ENCODE data around the gene TMTC2.

Gene TMTC2

DNA sequence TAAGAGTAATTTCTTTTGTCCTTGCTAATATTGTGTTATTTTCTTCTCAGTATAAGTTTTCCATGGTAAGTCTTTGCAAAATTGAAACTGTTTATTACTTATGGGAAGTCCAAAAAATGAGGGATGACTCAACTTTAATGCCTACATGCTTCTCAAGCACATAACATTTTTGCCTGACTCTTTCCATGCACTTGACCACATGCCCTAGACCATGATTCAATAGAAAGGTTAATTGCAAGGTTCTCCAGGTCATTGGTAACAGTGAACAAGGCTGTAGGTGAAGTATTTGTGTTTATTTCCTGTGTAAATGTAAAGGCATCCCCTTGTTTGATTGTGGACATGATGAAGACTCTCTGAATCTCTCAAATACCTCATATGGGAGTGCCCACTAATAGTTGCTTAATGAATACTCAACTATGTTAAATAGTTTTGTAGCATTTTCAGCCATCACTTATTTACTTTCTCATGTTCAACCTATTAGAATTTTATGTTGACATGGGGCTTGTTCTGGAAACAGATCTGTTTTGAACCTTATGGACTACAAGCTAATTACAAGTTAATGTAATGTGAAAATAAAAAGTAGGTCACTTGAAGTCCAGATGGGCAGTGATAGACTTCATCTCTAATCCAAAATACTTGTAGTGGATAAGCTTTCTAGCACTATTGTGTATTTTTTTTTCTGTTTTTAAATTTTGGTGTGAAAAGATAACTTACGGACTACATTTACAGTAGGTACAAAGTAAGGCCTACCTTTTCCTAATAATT, 131.7 kb downstream of the TMTC2 start:
- no peaks in the 10 kb centered on the region for H3K36me3 ChIP-seq (ENCODE audit: control insufficient read depth in 4 of 4, insufficient read depth in 4 of 4, low read length in 3 of 4)

DNA sequence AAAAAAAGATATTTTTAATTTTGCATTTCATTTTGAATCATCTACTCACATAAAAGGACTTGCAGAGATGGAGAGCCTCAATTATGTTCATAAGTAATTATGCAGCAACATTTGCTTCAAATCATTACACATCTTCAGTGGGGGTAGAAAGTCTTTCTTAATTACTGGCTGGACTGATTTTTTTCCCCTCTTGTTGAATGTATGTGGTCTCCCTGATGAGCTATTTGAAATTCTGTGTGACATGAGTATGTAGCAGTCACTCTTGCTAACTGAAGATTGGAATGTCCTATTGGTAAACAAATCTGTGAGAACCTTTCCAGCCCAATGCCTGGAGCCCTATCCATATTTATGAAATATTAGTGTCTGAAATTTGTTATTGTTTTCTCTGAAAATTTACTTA, 139.8 kb downstream of the TMTC2 start:
- Histone ChIP-seq H3K27me3 (replicated peaks in 2 of 5; ENCODE audit: control insufficient read depth in 4 of 5, insufficient read depth in 5 of 5, low read length in 4 of 5) (no peaks in the 10 kb centered on the region), H3K4me1 (ENCODE audit: control extremely low read depth in 1 of 4, control insufficient read depth in 4 of 4, insufficient read depth in 4 of 4, low read length in 3 of 4) (peaks cover 0 to under 1% (median under 1%) of the 10 kb centered on the region in 4 experiments), H3K36me3 (ENCODE audit: control insufficient read depth in 4 of 4, insufficient read depth in 4 of 4, low read length in 3 of 4) (no peaks in the 10 kb centered on the region), H3K4me3 (ENCODE audit: control insufficient read depth in 1 of 7, extremely low read depth in 1 of 7, insufficient read depth in 4 of 7, low read depth in 2 of 7, low read length in 6 of 7) (no peak overlapping the region), H3K9me3 (ENCODE audit: control extremely low read depth in 1 of 5, control insufficient read depth in 4 of 5, insufficient read depth in 2 of 5, low read depth in 1 of 5, low read length in 4 of 5) (no peaks in the 10 kb centered on the region), H3K27ac (ENCODE audit: insufficient read depth in 1 of 2, low read depth in 1 of 2, low read length in 2 of 2, poor library complexity in 1 of 2, severe bottlenecking in 2 of 2) (no peak overlapping the region)
- DNase-seq, result no peak
- POLR2A ChIA-PET, result no interaction called here
- CTCF ChIA-PET, result interaction anchor here (1.2 to 1.3 kb wide), 2 partner anchors 9 to 140 kb away, joined by 3 read pairs; partner anchors contain the start of gene TMTC2

More for the DNA sequence above, 131.7 kb downstream of the TMTC2 start:
- POLR2A ChIA-PET, result no interaction called here
- CTCF ChIA-PET, result interaction anchor here (0.6 kb wide), 1 partner anchor 279 kb away, joined by 3 read pairs; no protein-coding TSS in a partner anchor
- Histone ChIP-seq H3K4me3 (ENCODE audit: control insufficient read depth in 1 of 7, extremely low read depth in 1 of 7, insufficient read depth in 4 of 7, low read depth in 2 of 7, low read length in 6 of 7) (no peak overlapping the region), H3K4me1 (ENCODE audit: control extremely low read depth in 1 of 4, control insufficient read depth in 4 of 4, insufficient read depth in 4 of 4, low read length in 3 of 4) (no peaks in the 10 kb centered on the region), H3K27me3 (replicated peaks in 2 of 5; ENCODE audit: control insufficient read depth in 4 of 5, insufficient read depth in 5 of 5, low read length in 4 of 5) (no peaks in the 10 kb centered on the region), H3K9me3 (ENCODE audit: control extremely low read depth in 1 of 5, control insufficient read depth in 4 of 5, insufficient read depth in 2 of 5, low read depth in 1 of 5, low read length in 4 of 5) (no peaks in the 10 kb centered on the region), H3K27ac (ENCODE audit: insufficient read depth in 1 of 2, low read depth in 1 of 2, low read length in 2 of 2, poor library complexity in 1 of 2, severe bottlenecking in 2 of 2) (no peak overlapping the region)
- no peak for DNase-seq
- WGBS (ENCODE audit: insufficient coverage), result no CpG with 5 or more reads among the region's 1 CpG

DNA sequence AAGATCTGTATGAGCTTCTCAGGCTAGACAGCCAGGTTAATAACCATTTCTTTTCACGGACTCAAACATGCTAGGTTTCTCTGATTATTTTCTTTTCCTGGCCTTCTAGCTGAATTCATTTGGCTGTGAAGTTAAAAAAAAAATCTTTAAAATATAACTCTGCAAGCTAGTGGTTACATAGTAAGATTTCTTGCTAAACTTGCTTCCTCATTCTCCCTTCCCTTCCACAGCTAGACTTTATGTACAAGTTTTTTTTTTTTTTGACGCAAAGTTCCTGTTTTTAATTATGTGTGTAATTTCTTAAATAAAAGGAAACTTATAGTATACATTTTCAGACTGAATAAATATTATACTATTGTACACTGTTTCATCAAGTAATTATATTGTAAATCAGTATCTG, 145.4 kb downstream of the TMTC2 start:
- H3K9me3 ChIP-seq (ENCODE audit: control extremely low read depth in 1 of 5, control insufficient read depth in 4 of 5, insufficient read depth in 2 of 5, low read depth in 1 of 5, low read length in 4 of 5), result no peaks in the 10 kb centered on the region
- no peaks in the 10 kb centered on the region for H3K27me3 ChIP-seq (replicated peaks in 2 of 5; ENCODE audit: control insufficient read depth in 4 of 5, insufficient read depth in 5 of 5, low read length in 4 of 5)
- CTCF ChIA-PET, result no interaction called here
- H3K27ac ChIP-seq (ENCODE audit: insufficient read depth in 1 of 2, low read depth in 1 of 2, low read length in 2 of 2, poor library complexity in 1 of 2, severe bottlenecking in 2 of 2), result no peak overlapping the region
- no peaks in the 10 kb centered on the region for H3K36me3 ChIP-seq (ENCODE audit: control insufficient read depth in 4 of 4, insufficient read depth in 4 of 4, low read length in 3 of 4)
- DNase-seq, result peak; percentile 27 to 79 (median 74)
- WGBS (ENCODE audit: insufficient coverage), result no CpG with 5 or more reads among the region's 2 CpGs
- peak overlapping the region in 1 of 7 experiments; percentile 23 for H3K4me3 ChIP-seq (ENCODE audit: control insufficient read depth in 1 of 7, extremely low read depth in 1 of 7, insufficient read depth in 4 of 7, low read depth in 2 of 7, low read length in 6 of 7)
- POLR2A ChIA-PET, result no interaction called here
- H3K4me1 ChIP-seq (ENCODE audit: control extremely low read depth in 1 of 4, control insufficient read depth in 4 of 4, insufficient read depth in 4 of 4, low read length in 3 of 4), result peaks cover 0 to 10% (median 5%) of the 10 kb centered on the region in 4 experiments

DNA sequence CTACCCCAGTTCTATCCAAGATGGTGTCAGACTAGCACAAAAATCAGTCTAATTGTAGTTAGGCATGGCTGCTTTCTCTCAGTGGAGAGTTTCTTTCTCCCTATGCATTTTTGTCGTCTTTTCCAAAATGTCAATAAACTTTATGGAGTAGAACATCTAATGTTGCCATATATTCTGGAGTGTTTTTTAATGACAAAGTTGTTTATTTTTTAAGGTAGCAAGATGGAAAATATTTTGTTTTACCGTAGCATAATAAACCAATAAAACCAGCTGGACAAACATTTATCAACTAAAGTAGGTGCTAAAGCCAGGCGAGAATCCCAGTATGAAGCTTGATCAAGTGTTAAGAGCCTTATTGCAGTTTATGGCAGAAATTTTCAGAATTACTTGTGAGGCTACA, 146.3 kb downstream of the TMTC2 start:
- no peak overlapping the region for H3K4me3 ChIP-seq (ENCODE audit: control insufficient read depth in 1 of 7, extremely low read depth in 1 of 7, insufficient read depth in 4 of 7, low read depth in 2 of 7, low read length in 6 of 7)
- no peak overlapping the region for H3K27ac ChIP-seq (ENCODE audit: insufficient read depth in 1 of 2, low read depth in 1 of 2, low read length in 2 of 2, poor library complexity in 1 of 2, severe bottlenecking in 2 of 2)
- H3K27me3 ChIP-seq (replicated peaks in 2 of 5; ENCODE audit: control insufficient read depth in 4 of 5, insufficient read depth in 5 of 5, low read length in 4 of 5), result no peaks in the 10 kb centered on the region
- POLR2A ChIA-PET, result no interaction called here
- peaks cover 0 to 10% (median 5%) of the 10 kb centered on the region in 4 experiments for H3K4me1 ChIP-seq (ENCODE audit: control extremely low read depth in 1 of 4, control insufficient read depth in 4 of 4, insufficient read depth in 4 of 4, low read length in 3 of 4)
- no peak for DNase-seq
- H3K36me3 ChIP-seq (ENCODE audit: control insufficient read depth in 4 of 4, insufficient read depth in 4 of 4, low read length in 3 of 4), result no peaks in the 10 kb centered on the region
- CTCF ChIA-PET, result no interaction called here
- no CpG with 5 or more reads among the region's 3 CpGs for WGBS (ENCODE audit: insufficient coverage)
- no peaks in the 10 kb centered on the region for H3K9me3 ChIP-seq (ENCODE audit: control extremely low read depth in 1 of 5, control insufficient read depth in 4 of 5, insufficient read depth in 2 of 5, low read depth in 1 of 5, low read length in 4 of 5)

DNA sequence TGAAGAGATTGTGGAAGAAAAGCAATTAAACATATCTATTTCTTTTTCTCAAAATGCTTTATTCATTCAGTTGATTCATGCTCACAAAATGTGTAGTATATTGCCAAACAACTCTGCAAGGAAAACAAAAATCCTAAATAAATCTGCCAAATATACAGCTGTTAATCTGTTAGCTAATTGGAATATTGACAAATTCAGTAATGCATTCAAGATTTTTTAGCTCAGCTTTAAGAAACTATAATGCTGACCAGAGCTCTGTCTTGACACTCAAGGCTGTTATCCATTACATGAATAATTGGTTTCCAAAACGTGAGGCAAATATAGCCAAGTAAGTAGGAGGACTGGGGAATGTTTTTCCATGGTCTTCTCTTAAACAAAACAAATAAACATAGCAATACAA, 146.8 kb downstream of the TMTC2 start:
- WGBS (ENCODE audit: insufficient coverage), result no CpG with 5 or more reads among the region's 1 CpG

DNA sequence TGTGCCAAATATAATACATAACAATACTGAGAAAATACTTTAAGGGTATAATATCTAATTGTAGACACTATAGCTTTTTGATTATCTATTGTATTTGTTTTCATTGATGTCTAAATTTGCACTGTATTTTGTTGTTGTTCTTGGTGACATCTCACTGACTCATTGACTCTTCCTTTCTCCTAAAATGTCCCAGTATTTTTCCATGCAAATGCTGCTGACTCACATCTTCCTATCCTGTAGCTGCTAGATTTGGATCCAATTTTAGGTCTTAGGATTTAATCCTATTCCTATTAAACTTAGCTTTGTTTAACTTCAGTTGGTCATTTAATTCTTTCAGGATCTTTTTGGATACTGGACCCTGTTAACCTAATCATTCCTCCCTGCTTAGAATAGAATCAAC, 148.5 kb downstream of the TMTC2 start:
- Histone ChIP-seq H3K27me3 (replicated peaks in 2 of 5; ENCODE audit: control insufficient read depth in 4 of 5, insufficient read depth in 5 of 5, low read length in 4 of 5) (no peaks in the 10 kb centered on the region), H3K36me3 (ENCODE audit: control insufficient read depth in 4 of 4, insufficient read depth in 4 of 4, low read length in 3 of 4) (no peaks in the 10 kb centered on the region), H3K27ac (ENCODE audit: insufficient read depth in 1 of 2, low read depth in 1 of 2, low read length in 2 of 2, poor library complexity in 1 of 2, severe bottlenecking in 2 of 2) (no peak overlapping the region), H3K4me1 (ENCODE audit: control extremely low read depth in 1 of 4, control insufficient read depth in 4 of 4, insufficient read depth in 4 of 4, low read length in 3 of 4) (peaks cover 0 to 10% (median 5%) of the 10 kb centered on the region in 4 experiments), H3K9me3 (ENCODE audit: control extremely low read depth in 1 of 5, control insufficient read depth in 4 of 5, insufficient read depth in 2 of 5, low read depth in 1 of 5, low read length in 4 of 5) (no peaks in the 10 kb centered on the region), H3K4me3 (ENCODE audit: control insufficient read depth in 1 of 7, extremely low read depth in 1 of 7, insufficient read depth in 4 of 7, low read depth in 2 of 7, low read length in 6 of 7) (no peak overlapping the region)
- POLR2A ChIA-PET, result no interaction called here
- DNase-seq, result no peak
- CTCF ChIA-PET, result no interaction called here

More for the DNA sequence above, 146.8 kb downstream of the TMTC2 start:
- Histone ChIP-seq H3K4me3 (ENCODE audit: control insufficient read depth in 1 of 7, extremely low read depth in 1 of 7, insufficient read depth in 4 of 7, low read depth in 2 of 7, low read length in 6 of 7) (no peak overlapping the region), H3K27me3 (replicated peaks in 2 of 5; ENCODE audit: control insufficient read depth in 4 of 5, insufficient read depth in 5 of 5, low read length in 4 of 5) (no peaks in the 10 kb centered on the region), H3K4me1 (ENCODE audit: control extremely low read depth in 1 of 4, control insufficient read depth in 4 of 4, insufficient read depth in 4 of 4, low read length in 3 of 4) (peaks cover 0 to 10% (median 5%) of the 10 kb centered on the region in 4 experiments), H3K9me3 (ENCODE audit: control extremely low read depth in 1 of 5, control insufficient read depth in 4 of 5, insufficient read depth in 2 of 5, low read depth in 1 of 5, low read length in 4 of 5) (no peaks in the 10 kb centered on the region), H3K27ac (ENCODE audit: insufficient read depth in 1 of 2, low read depth in 1 of 2, low read length in 2 of 2, poor library complexity in 1 of 2, severe bottlenecking in 2 of 2) (no peak overlapping the region), H3K36me3 (ENCODE audit: control insufficient read depth in 4 of 4, insufficient read depth in 4 of 4, low read length in 3 of 4) (no peaks in the 10 kb centered on the region)
- no peak for DNase-seq
- CTCF ChIA-PET, result no interaction called here
- POLR2A ChIA-PET, result no interaction called here

DNA sequence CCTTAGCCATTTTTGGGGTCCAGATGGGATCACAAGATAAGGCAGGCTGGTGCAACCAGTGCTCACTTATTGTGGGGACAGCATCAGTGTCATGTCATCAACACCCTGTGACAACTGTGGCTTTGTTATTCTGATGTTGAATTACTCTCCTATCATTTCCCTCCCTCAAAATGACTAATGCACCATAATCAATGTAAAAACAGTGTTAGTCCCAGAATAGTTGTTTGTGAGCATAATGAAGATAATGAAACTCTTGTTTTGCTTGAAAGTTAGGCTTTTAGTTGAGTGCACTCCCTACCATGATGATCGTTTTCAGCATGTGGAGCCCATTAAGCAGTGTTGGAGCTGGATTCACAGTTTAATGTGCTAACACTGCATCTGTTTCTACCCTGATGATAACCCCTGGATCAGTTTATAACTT, 151.4 kb downstream of the TMTC2 start:
- Histone ChIP-seq H3K36me3 (ENCODE audit: control insufficient read depth in 4 of 4, insufficient read depth in 4 of 4, low read length in 3 of 4) (no peaks in the 10 kb centered on the region), H3K4me3 (ENCODE audit: control insufficient read depth in 1 of 7, extremely low read depth in 1 of 7, insufficient read depth in 4 of 7, low read depth in 2 of 7, low read length in 6 of 7) (no peak overlapping the region), H3K27ac (ENCODE audit: insufficient read depth in 1 of 2, low read depth in 1 of 2, low read length in 2 of 2, poor library complexity in 1 of 2, severe bottlenecking in 2 of 2) (no peak overlapping the region), H3K27me3 (replicated peaks in 2 of 5; ENCODE audit: control insufficient read depth in 4 of 5, insufficient read depth in 5 of 5, low read length in 4 of 5) (no peaks in the 10 kb centered on the region), H3K4me1 (ENCODE audit: control extremely low read depth in 1 of 4, control insufficient read depth in 4 of 4, insufficient read depth in 4 of 4, low read length in 3 of 4) (no peaks in the 10 kb centered on the region), H3K9me3 (ENCODE audit: control extremely low read depth in 1 of 5, control insufficient read depth in 4 of 5, insufficient read depth in 2 of 5, low read depth in 1 of 5, low read length in 4 of 5) (no peaks in the 10 kb centered on the region)
- WGBS (ENCODE audit: insufficient coverage), result 90% methylated on average over 1 of the region's 1 CpG
- DNase-seq, result no peak
- ChIA-PET POLR2A (no interaction called here), CTCF (no interaction called here)

Measured in common myeloid progenitor, CD34-positive (primary cell).